DMS 273 treated with DMSO at 0.1 percent for 48 hours (cell line): ENCODE data around the gene PGAM1.
"Not testable (repeated sequence)": the region's sequence is repeated elsewhere in the genome, so short reads cannot be mapped to it uniquely, and the experiment has no call there.

Source experiments
- DNase-seq: peaks from one replicate; lab custom pipeline; 2025; lab: John Stamatoyannopoulos, UW

The PGAM1 gene

GRCh38 chr10:97408496-97408992, 17.4 kb upstream of the PGAM1 start:
- DNase-seq, result no peak

GRCh38 chr10:97411406-97411805, 14.6 kb upstream of the PGAM1 start:
- DNase-seq, result no peak

- DNase-seq, result no peak
Measured at GRCh38 chr10:97412891-97413304, 13.1 kb upstream of the PGAM1 start.

GRCh38 chr10:97416565-97416964, 9.4 kb upstream of the PGAM1 start:
- DNase-seq, result no peak

GRCh38 chr10:97423757-97424098, 2.3 kb upstream of the PGAM1 start:
- not testable (repeated sequence) for DNase-seq

- no peak for DNase-seq
Measured at GRCh38 chr10:97426776-97427570, 982 bp downstream of the PGAM1 start.

GRCh38 chr10:97427571-97428179, 1.7 kb downstream of the PGAM1 start:
- DNase-seq, result no peak

- no peak for DNase-seq
Measured at GRCh38 chr10:97428572-97428981, 2.6 kb downstream of the PGAM1 start.

GRCh38 chr10:97434055-97434454, 8.1 kb downstream of the PGAM1 start:
- peak; percentile 35 for DNase-seq

GRCh38 chr10:97434557-97434956, 8.6 kb downstream of the PGAM1 start:
- DNase-seq, result no peak

GRCh38 chr10:97435211-97435610, 9.2 kb downstream of the PGAM1 start:
- no peak for DNase-seq

GRCh38 chr10:97442277-97442676, 16.3 kb downstream of the PGAM1 start:
- no peak for DNase-seq

GRCh38 chr10:97444212-97444611, 18.2 kb downstream of the PGAM1 start:
- no peak for DNase-seq

GRCh38 chr10:97445357-97445721, 19.3 kb downstream of the PGAM1 start:
- no peak for DNase-seq

- peak; percentile 90 for DNase-seq
Measured at GRCh38 chr10:97445722-97446639, 20.0 kb downstream of the PGAM1 start, which contains the start of the genes EXOSC1 and ZDHHC16. TSS of gene EXOSC1 (minus strand) at chr10:97446006. CDS start at chr10:97445985, 21 bp downstream. TSS of gene ZDHHC16 (plus strand) at chr10:97446175. CDS start at chr10:97451676, 5,501 bp downstream.

GRCh38 chr10:97450828-97451227, 24.8 kb downstream of the PGAM1 start:
- DNase-seq, result no peak

GRCh38 chr10:97451605-97452004, 25.6 kb downstream of the PGAM1 start:
- DNase-seq, result no peak

GRCh38 chr10:97452352-97452751, 26.4 kb downstream of the PGAM1 start:
- DNase-seq, result no peak

GRCh38 chr10:97454330-97455036, 28.5 kb downstream of the PGAM1 start:
- DNase-seq, result no peak

- no peak for DNase-seq
Measured at GRCh38 chr10:97456034-97456685, 30.2 kb downstream of the PGAM1 start.

GRCh38 chr10:97456686-97457065, 30.7 kb downstream of the PGAM1 start:
- DNase-seq, result no peak
